Astrocyte of the hippocampus (primary cell): ENCODE measurements around the gene CNTNAP2.

ENCODE experiments used
- DNase-seq: peaks from one replicate; pipeline ENCODE4 v3.0.0; 2011; ENCODE audit warnings: low read depth, low spot score

CNTNAP2 gene

DNA sequence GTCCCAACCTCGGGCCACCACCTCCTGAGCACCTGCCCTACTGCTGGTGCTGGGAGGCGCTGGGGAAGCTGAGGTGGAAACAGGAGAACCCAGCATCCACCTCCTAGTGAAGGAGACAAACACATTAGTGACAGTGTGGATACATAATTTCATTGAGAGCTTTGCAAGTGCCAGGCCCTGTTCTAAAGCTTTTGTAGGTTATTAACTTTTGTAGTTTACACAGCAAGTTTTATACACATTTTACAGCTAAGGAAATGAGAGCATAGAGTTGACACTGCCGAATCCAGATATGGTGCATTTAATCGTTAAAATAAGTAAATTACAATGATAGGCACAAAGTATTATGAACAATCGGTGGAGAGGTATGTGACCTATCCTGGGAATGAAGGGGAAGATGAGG, 2007.9 kb downstream of the CNTNAP2 start:
- DNase-seq: no peak

DNA sequence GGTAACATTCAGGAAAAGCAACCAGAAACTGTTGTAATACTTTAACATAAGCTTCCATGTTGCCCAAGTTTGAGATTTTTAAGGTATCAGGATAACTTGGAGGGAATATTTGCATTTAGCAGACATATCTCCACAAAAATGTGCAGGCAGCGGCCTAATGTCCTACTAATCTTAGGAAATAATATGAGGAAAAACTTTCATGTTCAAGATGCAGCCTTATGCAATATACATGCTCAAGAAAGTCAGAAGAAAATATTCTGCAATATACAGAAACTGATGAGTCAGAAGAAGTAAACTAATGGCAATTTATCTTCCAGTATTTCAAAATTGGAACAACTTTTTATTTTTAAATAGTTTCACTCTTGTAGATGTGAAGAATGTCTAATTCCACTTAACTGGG, 2010.8 kb downstream of the CNTNAP2 start:
- DNase-seq: no peak

DNA sequence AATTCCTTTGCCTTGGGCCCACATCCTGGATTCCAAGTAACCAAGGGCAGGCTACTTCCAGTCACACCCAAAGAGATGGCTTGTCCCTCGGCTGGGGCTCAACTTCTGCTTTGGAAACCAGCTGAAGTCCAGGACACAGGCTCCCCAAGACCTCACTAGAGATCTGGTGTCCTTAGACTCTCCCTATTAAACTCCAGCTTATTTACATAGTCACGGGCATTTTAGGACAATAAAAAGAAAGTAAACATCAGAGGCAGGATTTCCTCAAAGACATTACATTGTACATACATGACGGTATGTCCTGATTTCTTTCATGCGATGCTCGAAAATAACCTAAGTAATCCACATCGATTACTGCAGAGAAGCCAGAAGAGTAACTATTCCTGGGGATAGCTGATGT, 2012.4 kb downstream of the CNTNAP2 start:
- no peak for DNase-seq

DNA sequence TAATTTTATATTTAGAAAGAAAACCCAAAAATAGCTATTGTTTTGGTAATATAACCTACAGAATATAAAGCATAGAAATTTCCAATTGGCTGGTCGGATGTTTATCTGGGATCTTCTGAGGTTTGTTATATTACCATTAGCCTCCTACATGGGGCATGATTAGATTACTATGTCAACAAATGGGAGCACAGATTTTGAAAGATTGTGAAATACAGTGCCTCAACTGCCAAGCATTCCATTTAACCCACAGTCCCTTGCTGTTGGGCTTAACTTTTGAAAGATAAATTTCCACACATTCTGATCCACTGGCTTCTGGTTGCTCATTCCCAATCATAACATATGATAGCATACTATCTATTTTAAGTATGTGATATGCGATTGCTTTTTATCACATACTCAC, 2018.5 kb downstream of the CNTNAP2 start:
- peak; percentile 48 for DNase-seq

DNA sequence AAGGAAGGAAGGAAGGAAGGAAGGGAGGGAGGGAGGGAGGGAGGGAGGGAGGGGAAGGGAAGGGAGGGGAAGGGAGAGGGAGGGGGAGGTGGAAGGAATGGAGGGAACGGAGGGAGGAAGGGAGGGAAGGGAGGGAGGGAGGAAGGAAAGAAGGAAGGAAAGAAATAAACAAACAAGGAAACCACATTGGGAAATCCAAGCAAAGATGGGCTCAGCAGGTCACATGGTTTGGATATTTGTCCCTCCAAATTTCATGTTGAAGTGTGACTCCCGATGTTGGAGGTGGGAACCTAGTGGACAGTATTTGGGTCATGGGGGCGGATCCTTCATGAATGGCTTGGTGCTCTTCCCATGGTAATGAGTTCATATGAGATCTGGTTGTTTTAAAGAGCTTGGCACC, 2019.4 kb downstream of the CNTNAP2 start:
- no peak for DNase-seq

DNA sequence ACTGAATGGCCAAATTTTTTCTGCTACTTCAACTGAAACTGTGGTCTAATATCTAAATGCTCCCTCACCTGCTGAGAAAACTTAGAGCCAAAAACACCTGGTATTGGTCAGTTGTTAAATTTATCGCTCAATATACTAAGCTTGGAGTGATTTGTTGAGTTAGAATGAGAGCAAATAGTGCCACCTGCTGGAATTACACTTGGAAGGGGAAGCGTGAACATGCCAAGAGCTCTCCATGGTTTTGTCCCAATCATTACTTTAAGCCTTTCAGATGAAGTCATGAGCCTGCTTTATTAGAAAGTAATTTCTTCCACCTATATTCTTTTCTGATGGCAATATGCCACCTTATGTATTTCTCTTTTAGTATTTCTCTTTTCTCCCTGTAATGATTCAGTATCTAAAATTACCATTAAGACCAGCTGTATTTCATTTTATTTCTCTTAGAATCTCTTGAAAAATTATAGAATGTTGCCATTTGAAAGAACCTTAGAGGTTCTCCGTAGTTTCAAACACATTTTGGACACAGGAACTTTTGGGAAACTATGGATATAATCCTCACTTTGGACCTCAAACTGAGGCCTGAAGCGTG, 2026.2 kb downstream of the CNTNAP2 start:
- DNase-seq: peak; percentile 70

DNA sequence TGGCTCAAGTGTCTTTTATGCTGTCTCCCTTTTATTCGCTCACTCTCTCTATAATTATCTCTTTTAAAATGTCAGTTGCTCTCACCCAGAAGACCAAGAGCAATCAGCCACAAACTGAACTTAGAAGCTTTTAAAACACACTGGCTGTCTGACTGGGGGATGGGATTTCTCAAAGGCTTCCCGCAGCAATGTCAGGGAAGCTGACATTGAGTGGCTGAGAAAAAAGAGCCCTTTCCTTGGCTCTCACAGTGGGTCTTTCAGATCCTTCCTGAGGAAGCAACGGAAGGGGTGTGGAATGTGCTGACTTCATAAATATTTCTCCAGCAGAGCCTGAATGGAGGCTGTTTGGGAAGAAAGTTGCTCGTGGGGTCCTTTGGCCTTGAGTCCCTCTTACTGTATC, 2028.2 kb downstream of the CNTNAP2 start:
- no peak for DNase-seq

DNA sequence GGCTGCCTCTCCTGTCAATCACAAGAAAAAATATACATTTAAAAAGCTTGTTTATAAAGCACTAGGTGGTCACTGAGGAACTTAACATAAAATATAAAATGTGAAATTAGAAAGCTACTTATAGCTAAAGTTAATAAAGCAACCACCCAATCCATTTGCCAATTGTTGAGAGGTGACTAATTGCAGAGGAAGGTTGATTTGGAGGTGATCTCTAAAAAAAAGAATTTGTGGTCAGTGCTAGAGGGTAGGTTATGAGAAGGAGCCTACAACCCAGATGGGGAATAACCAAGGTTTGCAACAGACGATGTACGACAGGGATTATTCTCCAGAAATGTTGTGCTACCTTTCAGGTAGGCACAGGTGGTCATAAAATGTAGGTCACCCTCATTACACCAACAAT, 2029.7 kb downstream of the CNTNAP2 start:
- peak; percentile 39 for DNase-seq

DNA sequence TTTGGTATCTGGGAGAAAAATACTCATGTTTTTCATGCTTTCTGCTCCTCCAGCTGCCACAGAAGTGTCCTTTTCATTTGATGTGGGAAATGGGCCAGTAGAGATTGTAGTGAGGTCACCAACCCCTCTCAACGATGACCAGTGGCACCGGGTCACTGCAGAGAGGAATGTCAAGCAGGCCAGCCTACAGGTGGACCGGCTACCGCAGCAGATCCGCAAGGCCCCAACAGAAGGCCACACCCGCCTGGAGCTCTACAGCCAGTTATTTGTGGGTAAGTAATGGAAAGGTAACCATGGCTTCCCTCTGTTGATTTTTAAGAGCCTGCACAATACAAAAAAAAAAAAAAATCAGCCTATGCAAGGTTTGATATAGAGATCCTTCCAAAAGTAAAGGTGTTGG, 2030.8 kb downstream of the CNTNAP2 start:
- no peak for DNase-seq

DNA sequence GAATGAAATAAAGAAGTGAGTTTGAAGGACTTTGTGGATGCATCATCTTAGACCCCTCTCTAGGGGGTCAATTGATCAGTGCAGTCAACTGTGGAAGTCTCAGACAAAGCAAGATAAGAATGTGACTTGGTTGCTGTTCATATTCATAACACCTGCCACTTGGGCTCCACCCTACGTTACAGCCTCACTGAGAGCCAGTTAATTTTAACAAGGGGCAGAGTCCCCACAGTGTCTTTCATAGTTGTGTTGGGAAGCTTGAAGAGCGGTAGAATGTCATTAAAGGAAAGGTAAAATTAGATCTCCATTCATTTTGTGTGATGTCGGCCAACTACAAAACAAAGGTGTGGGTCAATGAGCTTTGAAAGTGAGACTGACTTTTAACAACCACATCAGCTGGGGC, 2031.9 kb downstream of the CNTNAP2 start:
- no peak for DNase-seq

DNA sequence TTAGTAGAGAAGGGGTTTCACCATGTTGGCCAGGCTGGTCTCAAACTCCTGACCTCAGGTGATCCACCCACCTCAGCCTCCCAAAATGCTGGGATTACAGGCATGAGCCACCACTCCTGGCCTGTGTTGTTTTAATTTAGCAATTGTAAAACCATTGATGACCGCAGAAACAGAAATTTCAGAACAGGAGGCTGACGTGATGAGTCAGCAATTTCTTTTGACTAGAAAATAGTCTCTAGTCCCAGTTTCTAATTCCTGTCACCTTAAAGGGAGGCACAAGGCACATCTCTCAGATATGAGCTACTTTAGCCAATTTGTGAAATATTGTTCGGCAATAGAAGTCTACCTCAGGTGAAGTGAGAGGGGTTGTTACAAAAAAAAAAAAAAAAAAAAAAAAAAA, 2033.1 kb downstream of the CNTNAP2 start:
- DNase-seq: no peak

DNA sequence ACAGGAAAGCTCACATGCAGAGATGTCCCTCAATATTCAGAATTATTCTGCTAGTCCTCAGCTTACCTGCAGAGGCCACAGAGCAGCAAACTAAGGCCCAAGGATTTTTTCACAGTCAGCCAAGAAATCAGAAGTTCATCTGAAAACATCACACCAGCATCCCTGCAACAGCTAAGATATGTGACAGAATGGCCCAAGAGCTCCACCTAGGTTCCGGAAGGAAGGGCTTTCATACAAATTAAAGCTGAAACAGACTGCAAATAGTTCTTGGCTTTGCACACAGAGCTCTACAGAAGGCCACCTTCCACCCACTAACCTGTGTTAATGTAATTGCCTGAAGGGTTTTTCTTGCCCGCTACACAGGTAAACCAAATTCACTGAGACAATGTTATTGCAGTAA, 2035.2 kb downstream of the CNTNAP2 start:
- no peak for DNase-seq

DNA sequence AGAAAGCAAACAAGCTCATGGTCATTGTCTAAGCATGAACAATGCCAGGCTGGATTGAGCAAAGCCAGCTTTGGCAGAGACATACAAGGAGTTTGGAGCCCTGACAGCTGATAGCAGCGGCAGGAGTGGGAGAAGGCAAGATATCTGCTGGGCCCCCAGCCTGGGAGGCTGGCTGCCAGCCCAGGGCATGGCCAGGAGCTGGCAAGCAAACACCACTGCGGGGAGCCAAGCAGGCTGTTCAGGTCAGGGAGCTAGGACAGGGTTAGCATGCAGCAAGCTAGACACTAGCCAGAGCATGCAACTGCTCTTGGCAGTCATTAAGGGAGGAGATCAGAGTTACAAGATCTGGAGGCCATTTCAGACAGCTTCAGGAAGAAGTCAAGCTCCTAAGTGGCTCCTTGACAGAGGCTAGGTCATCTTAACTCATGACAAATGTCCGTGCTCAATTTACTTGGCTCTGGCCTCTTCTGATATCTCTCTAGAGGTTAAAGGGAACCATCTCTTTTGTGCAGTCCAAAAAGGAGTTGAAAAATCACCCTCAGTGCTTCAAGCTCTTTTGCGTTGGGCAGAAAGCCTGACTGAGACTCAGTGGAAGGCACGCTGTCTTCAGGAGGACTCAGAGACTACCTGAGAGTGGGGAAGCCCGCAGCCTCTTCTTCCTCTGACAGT, 2037.1 kb downstream of the CNTNAP2 start:
- DNase-seq: peak; percentile 59

DNA sequence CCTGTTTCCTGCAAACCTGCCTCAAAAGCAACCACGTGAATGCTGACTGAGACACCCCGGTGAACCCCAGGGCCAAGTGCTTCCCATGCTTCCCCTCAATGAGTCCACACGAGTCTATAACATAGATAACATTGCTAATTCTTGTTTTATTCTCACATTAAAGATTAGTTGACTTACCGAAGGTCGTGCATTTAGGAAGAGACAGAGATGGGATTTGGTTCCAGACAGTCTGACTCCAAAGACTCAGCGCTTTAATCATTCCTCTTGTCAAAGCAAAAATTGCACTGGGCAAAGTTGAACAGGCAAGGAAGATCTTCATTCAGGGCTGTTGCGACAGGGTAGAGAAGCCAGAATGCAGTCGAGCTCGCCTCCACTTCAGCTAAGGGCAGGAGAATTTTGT, 2038.4 kb downstream of the CNTNAP2 start:
- DNase-seq: no peak

DNA sequence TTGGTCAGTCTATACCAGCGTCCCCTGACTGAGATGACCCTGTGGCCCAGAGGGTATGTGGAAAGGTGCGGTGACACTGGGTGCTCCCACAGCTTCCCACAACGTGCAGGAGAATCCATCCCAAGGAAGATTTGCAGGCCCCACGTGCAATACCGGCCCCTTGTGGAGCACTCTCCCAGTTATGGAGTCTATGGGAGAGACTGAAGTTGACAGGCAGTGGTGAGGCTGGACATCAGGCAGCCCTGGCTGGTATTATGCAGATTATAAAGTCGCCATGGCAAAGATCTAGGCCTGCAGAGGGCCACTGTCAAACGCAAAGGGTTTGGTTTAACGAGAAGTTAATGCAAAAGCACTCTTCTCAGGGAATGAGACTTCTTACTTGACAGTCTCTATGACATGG, 2039.2 kb downstream of the CNTNAP2 start:
- DNase-seq: no peak

DNA sequence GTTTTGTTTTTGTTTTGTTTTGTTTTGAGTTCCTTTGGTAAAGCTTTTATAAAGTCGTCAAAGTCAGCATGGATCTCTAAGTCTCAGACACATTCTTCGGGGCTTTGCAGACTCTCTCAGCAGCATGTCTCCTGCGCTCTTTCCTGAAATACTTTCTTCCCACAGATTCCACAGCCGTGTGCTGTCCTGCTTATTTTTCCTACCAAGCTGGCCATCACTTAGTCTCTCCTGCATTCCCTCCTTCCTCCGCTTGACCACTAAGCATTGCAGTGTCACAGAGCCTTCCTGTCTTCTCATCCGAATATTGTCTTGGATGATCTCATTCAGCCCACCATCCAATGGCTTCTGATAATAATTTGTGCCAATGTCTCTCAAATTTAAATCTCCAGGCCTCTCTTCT, 2039.6 kb downstream of the CNTNAP2 start:
- peak; percentile 82 for DNase-seq

DNA sequence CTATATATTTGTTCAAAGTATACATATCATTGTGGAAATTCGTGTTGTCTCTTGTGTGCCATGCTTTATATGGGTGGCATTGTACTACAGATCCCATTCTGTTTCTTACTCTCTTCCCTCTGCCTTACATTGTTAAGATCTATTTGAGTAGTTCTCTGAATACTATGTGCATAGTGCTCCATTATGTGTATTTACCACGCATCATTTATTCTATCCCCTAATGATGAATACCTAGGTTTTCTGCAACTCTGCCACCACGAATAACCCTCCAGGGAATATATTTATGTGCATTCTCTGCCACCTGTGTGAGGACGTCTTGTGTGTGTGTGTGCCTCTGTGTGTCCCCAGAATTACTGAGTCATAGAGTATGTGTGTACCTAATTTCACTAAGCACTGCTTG, 2042.7 kb downstream of the CNTNAP2 start:
- DNase-seq: no peak

DNA sequence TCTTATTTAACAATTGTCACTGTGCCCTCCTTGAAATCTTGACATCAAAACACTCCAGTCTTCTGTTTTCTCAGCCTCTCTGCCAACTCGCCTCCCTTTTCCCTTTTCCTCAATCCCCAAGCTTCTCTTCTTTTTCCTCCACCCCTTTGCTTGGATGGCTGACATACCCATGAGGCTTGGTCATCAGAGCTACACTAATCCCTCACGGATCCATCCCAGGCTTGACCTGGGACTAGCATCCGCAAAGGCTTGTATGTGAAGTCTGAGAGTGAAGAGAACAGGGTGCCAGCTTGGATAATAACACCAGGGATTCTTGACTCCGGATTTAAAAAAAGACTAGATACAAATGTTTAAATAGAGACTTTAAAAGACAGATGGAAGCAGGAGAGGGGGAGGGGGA, 2045.2 kb downstream of the CNTNAP2 start:
- DNase-seq: no peak

DNA sequence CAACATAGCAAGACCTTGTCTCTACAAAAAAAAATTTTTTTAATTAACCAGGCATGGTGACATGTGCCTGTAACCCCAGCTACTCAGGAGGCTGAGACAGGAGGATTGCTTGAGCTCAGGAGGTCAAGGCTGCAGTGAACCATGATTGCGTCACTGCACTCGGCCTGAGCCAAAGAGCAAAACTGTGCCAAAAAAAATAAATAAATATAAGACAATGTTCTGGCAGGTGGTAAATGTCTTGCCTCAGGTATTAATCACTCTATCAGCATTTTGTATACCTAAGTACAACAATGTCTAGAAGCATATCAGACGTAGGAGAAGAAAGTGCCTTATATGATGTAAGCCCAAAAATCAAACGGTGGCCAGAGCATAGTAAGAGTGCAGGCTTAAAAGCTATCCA, 2046.2 kb downstream of the CNTNAP2 start:
- no peak for DNase-seq

DNA sequence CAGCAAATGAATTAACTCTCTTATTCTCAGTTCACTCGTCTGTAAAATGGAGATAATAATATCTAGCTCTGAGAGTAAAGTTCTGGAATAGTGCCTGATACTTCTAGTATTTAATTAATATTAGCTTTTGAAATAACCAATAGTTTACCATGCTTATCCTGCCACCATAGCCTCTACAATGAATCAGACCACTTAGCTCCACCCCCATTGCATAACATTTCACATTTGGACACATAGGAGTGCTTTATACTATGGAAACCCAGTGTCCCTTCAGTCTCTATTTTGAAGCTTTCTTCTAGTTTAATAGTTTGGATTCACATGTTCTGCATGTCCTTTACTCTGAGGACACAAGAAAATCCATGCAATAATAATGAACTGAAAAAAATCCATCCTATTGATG, 2046.6 kb downstream of the CNTNAP2 start:
- DNase-seq: no peak

DNA sequence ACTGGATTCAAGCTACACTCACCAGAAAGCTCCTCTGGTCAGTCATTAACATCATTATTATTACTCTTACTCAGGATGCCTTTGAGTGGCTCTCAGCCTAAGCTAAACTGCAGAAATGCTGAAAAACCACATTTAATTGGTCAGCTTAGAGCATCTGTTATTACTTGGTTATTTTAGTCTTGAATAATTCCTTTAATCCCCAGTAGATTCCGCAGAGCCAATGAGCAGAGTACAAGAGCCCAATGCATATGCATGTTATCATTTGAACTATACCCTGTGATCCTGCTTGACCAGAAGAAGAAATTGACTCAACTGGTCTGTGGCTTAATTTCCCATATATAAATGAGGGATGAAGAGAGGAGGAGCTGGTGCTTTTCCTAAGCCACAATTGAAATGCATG, 2056.3 kb downstream of the CNTNAP2 start:
- DNase-seq: no peak

DNA sequence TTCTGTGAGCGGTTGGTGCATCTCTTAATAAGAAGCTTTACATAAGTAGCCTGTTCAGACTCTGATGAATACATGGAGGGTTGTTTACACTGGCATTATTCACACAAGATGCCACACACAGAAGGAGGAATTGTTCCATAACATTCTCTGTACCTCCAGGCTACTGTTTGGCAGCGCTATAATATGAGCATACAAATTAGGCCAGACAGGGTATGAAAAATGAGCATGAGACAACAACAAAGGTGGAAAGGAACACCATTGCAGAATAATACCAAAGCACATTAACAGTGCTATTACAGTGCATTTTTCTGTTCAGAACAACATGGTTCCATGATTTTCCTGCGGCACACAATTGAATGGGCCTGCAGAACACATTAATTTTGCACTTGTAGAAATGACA, 2056.8 kb downstream of the CNTNAP2 start:
- peak; percentile 17 for DNase-seq

DNA sequence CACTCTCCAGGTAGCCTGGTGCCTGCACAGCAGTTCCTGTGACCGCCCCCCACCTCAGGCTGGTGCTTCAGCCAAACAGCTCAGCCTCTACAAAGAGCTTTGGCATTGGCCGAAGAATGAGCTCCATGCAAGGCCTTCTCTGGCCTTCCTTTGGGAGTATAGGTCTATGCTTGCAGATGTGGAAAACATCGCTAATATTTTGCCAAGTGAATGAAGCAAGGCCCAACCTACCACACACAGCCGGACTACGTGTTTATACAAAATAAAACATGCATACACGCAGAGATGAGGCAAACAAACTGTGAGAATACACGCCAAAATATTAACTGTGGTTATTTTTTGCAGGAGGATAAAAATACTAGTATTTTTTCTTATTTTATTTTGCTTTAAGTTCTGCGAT, 2057.8 kb downstream of the CNTNAP2 start:
- no peak for DNase-seq

DNA sequence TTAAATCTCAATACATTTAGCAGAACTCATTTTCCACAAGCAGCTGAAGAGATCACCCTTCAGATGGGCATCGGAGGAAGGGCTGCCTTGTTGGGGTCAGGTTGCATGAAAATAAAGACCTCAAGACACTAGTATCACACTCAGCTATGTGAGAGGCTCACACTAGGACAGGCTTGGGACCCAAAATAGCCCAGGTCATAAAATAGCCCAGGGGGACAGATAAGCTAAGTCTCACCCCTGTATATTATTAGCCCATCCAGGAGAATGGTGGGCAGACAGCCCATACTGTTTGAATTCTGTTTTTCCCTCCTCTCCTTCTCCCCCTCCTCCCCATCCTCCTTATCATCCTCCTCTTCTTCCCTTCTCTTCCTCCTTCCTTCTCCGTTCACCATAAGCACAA, 2058.9 kb downstream of the CNTNAP2 start:
- no peak for DNase-seq
